ENCODE measurements around the gene TRIM24. TPM values are rescaled to one million over a fixed set of nuclear protein-coding genes. Genes with fewer than 3 reads are reported as not detected.
"Not testable (repeated sequence)": the region's sequence is repeated elsewhere in the genome, so short reads cannot be mapped to it uniquely, and the experiment has no call there.

TRIM24 gene
- total RNA-seq, 2 donors from 2014 or later: 20.0 to 20.3 TPM

DNA sequence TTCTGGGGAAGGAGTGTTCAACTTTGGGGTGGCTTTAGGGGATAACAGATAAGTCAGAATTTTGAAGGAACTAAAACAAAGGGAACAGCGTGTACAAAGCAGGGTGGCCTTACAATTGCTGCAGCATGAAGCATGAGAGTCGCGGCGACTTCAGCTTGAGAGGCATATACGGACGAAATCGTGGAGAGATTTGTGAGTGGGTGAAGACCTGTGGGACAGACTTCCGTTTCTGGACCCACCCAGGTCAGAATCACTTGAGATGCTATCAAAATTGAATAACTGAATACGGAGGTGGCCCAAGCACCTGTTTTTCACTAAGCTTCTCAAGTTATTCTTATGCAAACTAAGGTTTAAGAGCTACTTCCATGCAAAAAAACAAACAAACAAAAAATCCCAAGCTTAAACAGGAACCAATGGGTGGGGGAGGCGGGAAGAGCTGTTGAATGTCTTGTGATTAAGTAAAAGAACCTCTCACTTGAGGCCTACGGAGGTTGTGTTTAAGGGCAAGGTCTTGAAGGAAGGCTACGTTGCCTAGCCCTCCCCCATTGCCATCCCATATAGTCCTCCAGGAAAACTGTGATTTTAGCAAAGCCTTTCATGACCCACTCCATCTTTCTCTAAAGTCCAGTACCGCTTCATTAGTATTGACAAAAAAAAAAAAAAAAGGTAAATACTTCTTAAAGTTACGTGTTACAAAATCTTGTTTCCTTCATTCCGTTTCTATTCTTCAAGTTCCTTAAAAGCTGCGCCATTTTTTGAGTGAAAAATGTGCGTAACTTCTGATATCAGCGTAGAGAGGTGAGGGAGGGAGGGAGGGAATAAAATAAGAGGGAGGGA lies 1.3 kb upstream of the TRIM24 start:
- ATAC-seq (no peak), DNase-seq (no peak)
- intact Hi-C loops (cut with DNase I, micrococcal nuclease): no loop called here

DNA sequence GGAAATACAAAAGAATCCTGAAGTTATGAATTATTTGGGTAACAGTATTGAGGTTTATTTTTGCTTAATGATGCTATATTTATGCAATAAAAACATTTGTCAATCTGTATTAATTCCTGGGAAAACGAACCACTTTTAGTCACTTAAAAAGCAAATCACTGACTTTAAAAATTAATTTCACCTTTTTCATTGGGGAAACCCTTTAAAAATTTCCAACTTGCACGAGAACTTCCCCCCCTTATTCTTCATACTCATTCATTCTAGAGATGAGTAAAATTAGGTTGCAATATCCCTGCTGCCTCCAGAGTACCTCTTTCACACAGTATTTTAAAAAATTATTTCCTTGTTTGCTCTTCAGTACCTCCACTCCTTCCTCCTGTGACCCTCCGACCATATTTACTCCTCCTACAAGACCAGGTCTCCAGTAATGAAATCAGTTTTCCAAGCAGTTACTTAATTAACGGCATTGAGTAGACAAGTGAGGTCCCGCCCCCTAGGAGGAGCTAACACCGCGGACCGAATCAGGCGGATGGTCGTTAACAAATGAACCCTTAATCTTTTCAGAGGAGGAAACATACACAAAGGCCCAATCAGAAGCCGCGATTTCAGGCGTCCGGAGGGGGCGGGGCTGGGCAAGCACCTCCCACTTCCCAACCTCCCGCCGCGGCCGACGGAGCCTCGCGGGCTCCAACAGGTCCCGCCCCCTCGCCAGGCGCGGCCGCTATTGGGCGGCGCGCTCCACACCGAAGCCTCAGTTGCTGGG lies 465 bp upstream of the TRIM24 start:
- DNase-seq (peak in 1 of 2 donors; percentile 98), ATAC-seq (peak; percentile 91)
- intact Hi-C loops (cut with DNase I, micrococcal nuclease): no loop called here

DNA sequence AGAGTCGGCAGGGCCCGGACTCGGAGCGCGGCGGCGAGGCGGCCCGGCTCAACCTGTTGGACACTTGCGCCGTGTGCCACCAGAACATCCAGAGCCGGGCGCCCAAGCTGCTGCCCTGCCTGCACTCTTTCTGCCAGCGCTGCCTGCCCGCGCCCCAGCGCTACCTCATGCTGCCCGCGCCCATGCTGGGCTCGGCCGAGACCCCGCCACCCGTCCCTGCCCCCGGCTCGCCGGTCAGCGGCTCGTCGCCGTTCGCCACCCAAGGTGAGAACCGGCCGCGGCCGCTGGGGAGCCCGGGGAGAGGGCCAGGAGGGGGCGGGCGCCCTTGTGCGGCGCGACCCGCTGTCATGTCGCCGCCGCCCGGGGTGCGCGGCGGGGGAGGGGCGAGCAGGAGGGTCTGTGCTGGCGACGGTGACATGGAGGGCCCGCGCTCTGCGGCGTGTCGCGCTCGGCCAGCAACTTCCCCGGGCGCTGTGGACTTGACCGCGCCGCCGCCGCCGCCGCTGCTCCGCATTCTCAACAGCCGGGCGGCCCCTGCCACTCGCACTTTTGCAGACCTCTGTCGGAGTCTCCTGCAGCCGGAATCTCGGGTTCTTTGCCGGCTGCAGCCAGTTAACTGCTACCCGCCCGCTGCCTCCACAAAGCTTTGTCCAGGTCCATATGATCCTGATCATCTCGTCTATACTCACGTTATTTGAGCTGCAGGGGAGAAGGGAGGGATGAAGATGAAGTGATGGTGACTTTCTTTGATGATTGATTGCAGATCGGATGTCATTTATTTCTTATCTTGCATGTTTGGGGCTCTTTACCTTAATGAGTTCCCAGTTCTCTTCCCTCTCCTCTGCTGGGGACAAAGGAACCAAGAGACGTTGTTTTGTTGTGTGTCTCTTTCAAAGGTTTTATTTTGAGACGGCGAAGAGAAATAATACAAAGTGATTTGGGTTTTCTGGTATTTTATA lies 869 bp downstream of the TRIM24 start:
- intact Hi-C loops (cut with DNase I, micrococcal nuclease): no loop called here
- peak; percentile 43 to 74 for DNase-seq
- peak; percentile 34 for ATAC-seq

- DNase-seq; ATAC-seq; intact Hi-C loops (cut with DNase I, micrococcal nuclease): not testable (repeated sequence)
Measured at GRCh38 chr7:138463291-138463618, 3.2 kb downstream of the TRIM24 start.

- ATAC-seq (no peak), DNase-seq (no peak)
- intact Hi-C loops (cut with DNase I, micrococcal nuclease): no loop called here
Measured at GRCh38 chr7:138465046-138465445, 5.0 kb downstream of the TRIM24 start.

- peak; percentile 42 for ATAC-seq
- DNase-seq; intact Hi-C loops (cut with DNase I, micrococcal nuclease): not testable (repeated sequence)
Measured at GRCh38 chr7:138466069-138466756, 6.2 kb downstream of the TRIM24 start.

GRCh38 chr7:138468244-138469123 lies 8.4 kb downstream of the TRIM24 start:
- no peak for ATAC-seq
- DNase-seq: no peak
- intact Hi-C loops (cut with DNase I, micrococcal nuclease): no loop called here

- no peak for ATAC-seq
- intact Hi-C loops (cut with DNase I, micrococcal nuclease): no loop called here
- no peak for DNase-seq
Measured at GRCh38 chr7:138470391-138471157, 10.5 kb downstream of the TRIM24 start.

GRCh38 chr7:138472292-138473079 lies 12.4 kb downstream of the TRIM24 start:
- ATAC-seq: no peak
- intact Hi-C loops (cut with DNase I, micrococcal nuclease): no loop called here
- DNase-seq: no peak

DNA sequence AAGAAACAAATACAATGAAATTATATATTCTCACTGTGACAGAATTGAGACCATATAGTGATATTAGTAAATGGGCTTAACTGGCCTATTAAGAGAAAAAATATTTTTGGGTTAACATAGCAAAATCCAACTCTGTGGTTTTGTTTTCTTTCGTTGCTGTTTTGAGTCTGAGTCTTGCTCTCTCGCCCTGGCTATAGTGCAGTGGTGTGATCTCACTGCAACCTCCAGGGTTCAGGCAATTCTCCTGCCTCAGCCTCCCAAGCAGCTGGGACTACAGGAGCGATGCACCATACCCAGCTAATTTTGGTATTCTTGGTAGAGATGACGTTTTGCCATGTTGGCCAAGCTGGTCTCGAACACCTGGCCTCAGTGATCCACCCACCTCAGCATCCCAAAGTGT lies 15.3 kb downstream of the TRIM24 start:
- DNase-seq (no peak), ATAC-seq (no peak)
- intact Hi-C loops (cut with DNase I, micrococcal nuclease): no loop called here

- no peak for DNase-seq
- ATAC-seq: peak; percentile 73
- intact Hi-C loops (cut with DNase I, micrococcal nuclease): no loop called here
Measured at GRCh38 chr7:138477081-138477578, 17.1 kb downstream of the TRIM24 start.

DNA sequence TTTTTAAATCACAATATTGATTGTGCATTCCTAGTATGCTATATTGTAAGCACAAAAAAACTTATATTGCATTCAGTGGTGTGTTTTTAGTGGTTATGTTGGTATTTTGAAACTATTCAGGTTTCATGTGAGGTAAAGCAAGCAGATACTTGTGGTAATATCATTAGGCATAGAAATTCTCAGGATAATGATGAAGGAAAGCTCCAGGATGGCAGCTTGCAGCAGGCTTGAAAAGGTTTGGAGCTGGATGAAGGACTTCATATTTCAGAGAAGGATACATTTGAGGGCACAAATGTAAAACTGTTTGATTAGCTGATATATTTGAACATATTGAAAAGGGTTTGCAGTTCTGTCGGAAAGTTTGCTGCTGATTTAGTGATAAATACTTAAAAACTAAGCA lies 17.5 kb downstream of the TRIM24 start:
- no peak for ATAC-seq
- intact Hi-C loops (cut with DNase I, micrococcal nuclease): no loop called here
- DNase-seq: no peak

DNA sequence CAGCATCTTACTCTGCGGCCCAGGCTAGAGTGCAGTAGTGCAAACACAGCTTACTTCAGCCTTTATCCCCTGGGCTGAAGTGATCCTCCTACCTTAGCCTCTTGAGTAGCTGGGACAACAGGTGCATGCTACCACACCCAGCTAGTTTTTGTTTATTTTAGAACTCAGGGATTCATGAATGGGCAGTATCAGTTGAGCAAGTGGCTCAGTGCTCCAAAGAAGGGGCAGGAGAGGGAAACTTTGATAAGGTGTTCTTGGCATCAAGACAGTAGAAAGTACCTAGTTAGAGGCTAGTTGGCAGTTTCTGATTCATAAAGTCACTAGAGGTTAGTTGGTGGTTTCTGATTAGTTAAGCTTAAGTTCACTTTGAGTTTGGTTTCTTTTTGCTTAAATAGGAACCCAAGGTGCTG lies 18.4 kb downstream of the TRIM24 start:
- peak in 1 of 2 donors; percentile 34 for DNase-seq

GRCh38 chr7:138480527-138480926 lies 20.5 kb downstream of the TRIM24 start:
- ATAC-seq (no peak), DNase-seq (no peak)
- intact Hi-C loops (cut with DNase I, micrococcal nuclease): no loop called here

More for the DNA sequence above, 18.4 kb downstream of the TRIM24 start:
- peak; percentile 78 for ATAC-seq
- intact Hi-C loops (cut with DNase I, micrococcal nuclease): no loop called here

GRCh38 chr7:138481447-138482380 lies 21.7 kb downstream of the TRIM24 start:
- intact Hi-C loops (cut with DNase I, micrococcal nuclease): no loop called here
- ATAC-seq (no peak), DNase-seq (no peak)

Data from left colon (tissue), 2 donors.